ES-I3 (cell line): ENCODE results near the gene FBH1.
A peak's percentile ranks its signal among the peaks of the same experiment; 100 is the strongest.

Experiments
- H3K36me3 ChIP-seq: 2 replicates; pipeline ENCODE4 v1.6.1; 2013; ENCODE audit warnings: mild to moderate bottlenecking, low read length, control low read depth, moderate library complexity; ENCODE audit not compliant: insufficient read depth
- H3K4me1 ChIP-seq: 2 replicates; pipeline ENCODE4 v1.6.1; 2013; ENCODE audit warnings: mild to moderate bottlenecking, control low read depth, low read length; ENCODE audit not compliant: insufficient read depth
- H3K9ac ChIP-seq: 2 replicates; pipeline ENCODE4 v1.6.1; 2013; ENCODE audit warnings: low read depth, mild to moderate bottlenecking, low read length, moderate library complexity
- H3K9me3 ChIP-seq: 2 replicates; pipeline ENCODE4 v1.6.1; 2013; ENCODE audit warnings: mild to moderate bottlenecking, low read length, moderate library complexity; ENCODE audit not compliant: control insufficient read depth, insufficient read depth

Gene FBH1

GRCh38 chr10:5890452-5890915, 441 bp downstream of the FBH1 start:
- Histone ChIP-seq H3K4me1 (peaks cover 10% of the 10 kb centered on the region; the same call in 1 of the 2 replicates), H3K9me3 (no peaks in the 10 kb centered on the region), H3K36me3 (peaks cover 9% of the 10 kb centered on the region), H3K9ac (peak overlapping the region; percentile 72; the same call in 1 of the 2 replicates)

GRCh38 chr10:5891009-5891408, 966 bp downstream of the FBH1 start:
- H3K36me3 ChIP-seq: peaks cover 9% of the 10 kb centered on the region
- peaks cover 10% of the 10 kb centered on the region; the same call in 1 of the 2 replicates for H3K4me1 ChIP-seq
- peak overlapping the region; percentile 72; the same call in 1 of the 2 replicates for H3K9ac ChIP-seq
- no peaks in the 10 kb centered on the region for H3K9me3 ChIP-seq

- H3K36me3 ChIP-seq: peaks cover 9% of the 10 kb centered on the region
- H3K9ac ChIP-seq: no peak overlapping the region
- peaks cover 10% of the 10 kb centered on the region; the same call in 1 of the 2 replicates for H3K4me1 ChIP-seq
- no peaks in the 10 kb centered on the region for H3K9me3 ChIP-seq
These were observed 2.0 kb downstream of the FBH1 start for GRCh38 chr10:5892007-5892406.

DNA sequence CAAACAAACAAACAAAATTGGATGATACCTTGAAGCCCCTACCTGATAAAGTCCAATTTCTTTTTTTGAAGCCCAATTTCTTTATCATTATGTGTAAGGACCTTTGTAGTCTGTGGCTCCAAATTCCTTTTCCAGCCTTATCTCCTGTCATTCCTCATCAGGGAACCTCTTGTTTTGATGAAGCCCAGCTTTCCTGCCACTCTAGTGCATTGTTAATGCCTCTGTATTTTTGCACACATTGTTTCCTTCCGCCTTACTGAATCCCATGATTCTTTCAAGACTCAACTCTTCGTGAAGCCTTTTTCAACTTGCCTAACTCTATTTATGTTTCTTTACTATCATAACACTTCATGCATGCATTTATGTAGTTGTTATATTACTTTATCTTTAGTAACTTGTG, 3.3 kb downstream of the FBH1 start:
- Histone ChIP-seq H3K9ac (no peak overlapping the region), H3K36me3 (peaks cover 9% of the 10 kb centered on the region)

DNA sequence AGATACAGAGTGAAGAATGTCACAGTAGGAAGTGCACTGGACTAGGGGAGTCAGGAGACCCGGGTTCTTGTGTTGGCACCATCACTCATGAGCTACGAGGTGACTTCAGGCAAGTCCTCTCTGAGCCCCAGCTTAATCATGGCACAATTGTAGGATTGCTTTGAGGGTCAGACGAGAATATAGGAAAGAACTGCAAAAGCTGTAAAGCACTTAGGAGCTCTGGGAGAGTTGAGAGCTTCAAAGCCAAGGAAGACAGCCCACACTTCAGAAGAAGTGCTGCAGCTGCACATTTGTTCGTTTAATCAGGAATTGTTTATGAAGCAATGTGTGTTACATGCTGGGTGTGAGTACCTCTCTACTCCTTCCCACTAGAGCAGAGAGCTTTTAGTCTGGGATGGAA, 4.4 kb downstream of the FBH1 start:
- H3K36me3 ChIP-seq: peaks cover 9% of the 10 kb centered on the region
- peaks cover 7% of the 10 kb centered on the region; the same call in 1 of the 2 replicates for H3K4me1 ChIP-seq
- H3K9me3 ChIP-seq: peaks cover 3% of the 10 kb centered on the region; the same call in 1 of the 2 replicates
- H3K9ac ChIP-seq: no peak overlapping the region

More for the DNA sequence above, 3.3 kb downstream of the FBH1 start:
- Histone ChIP-seq H3K9me3 (peaks cover 3% of the 10 kb centered on the region; the same call in 1 of the 2 replicates), H3K4me1 (peaks cover 7% of the 10 kb centered on the region; the same call in 1 of the 2 replicates)

- H3K36me3 ChIP-seq: peaks cover 9% of the 10 kb centered on the region
- H3K9ac ChIP-seq: no peak overlapping the region
- H3K4me1 ChIP-seq: peaks cover 7% of the 10 kb centered on the region; the same call in 1 of the 2 replicates
- peaks cover 3% of the 10 kb centered on the region; the same call in 1 of the 2 replicates for H3K9me3 ChIP-seq
These were observed 4.8 kb downstream of the FBH1 start for GRCh38 chr10:5894873-5895272.

GRCh38 chr10:5895365-5895764, 5.3 kb downstream of the FBH1 start:
- H3K4me1 ChIP-seq: peaks cover 7% of the 10 kb centered on the region; the same call in 1 of the 2 replicates
- peaks cover 9% of the 10 kb centered on the region for H3K36me3 ChIP-seq
- H3K9me3 ChIP-seq: peaks cover 3% of the 10 kb centered on the region; the same call in 1 of the 2 replicates
- H3K9ac ChIP-seq: no peak overlapping the region

DNA sequence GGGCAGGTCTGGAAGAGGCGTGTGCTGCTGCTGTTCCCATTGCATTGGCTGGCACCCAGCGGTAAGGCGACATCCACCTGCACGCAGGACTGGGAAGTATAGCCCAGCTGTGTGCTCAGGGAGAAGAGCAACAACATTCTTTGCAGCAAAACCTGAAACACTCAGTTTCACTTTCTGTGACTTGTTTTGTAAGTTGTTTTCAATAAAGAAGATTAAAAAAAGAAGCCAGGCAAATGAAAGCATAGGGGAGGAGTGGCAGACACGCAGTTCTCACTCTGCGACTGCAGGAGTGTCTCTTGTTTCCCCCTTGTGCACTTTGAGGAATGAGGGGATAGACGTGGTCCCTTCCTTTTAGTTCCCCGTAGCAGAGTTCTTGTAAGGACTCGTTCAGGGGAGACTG, 5.8 kb downstream of the FBH1 start:
- peaks cover 9% of the 10 kb centered on the region for H3K36me3 ChIP-seq
- H3K9me3 ChIP-seq: peaks cover 3% of the 10 kb centered on the region; the same call in 1 of the 2 replicates
- H3K4me1 ChIP-seq: peaks cover 5% of the 10 kb centered on the region; the same call in 1 of the 2 replicates
- H3K9ac ChIP-seq: no peak overlapping the region

DNA sequence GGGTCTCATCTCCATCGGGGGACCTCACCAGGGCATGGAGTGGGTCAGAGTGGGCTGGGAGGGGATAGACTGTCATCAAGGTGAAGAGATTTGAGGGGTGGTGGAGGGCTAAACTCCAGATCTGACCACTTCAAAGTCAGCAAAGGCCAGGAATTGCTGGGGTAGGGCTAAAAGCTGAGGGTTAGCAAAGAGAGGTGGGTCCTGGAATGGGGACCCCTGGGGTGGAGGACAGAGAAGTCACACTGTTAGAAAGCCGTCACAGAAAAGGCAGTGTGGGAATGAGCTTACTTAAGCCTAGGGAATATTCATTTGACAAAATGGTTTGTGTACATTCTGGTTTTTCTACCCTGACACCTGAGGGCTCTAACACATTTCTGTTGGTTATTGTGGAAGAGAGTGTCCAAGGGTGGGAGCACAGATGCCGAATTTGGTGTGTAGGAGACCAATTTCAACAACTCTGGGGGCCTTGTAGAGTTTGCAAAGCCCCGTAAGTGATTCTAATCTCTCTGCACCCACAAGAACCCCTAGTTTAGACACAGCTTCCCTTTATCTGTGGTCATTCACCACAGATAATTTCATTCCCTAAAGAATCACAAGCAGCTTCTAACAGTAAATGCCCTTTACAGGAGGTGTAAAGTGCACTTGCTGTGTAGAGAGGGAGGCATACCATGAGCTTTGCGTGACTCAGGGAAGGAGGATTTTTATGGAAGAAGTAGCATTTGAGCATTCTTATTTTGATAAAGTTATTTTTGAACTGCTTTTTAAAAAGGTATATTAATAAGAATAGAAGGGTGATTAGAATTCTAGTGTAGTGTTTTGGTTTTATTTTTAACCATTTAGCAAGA, 6.4 kb downstream of the FBH1 start:
- no peaks in the 10 kb centered on the region for H3K4me1 ChIP-seq
- H3K9me3 ChIP-seq: peaks cover 3% of the 10 kb centered on the region; the same call in 1 of the 2 replicates
- peaks cover 9% of the 10 kb centered on the region for H3K36me3 ChIP-seq
- H3K9ac ChIP-seq: no peak overlapping the region

- Histone ChIP-seq H3K4me1 (no peaks in the 10 kb centered on the region), H3K9ac (no peak overlapping the region), H3K36me3 (peaks cover 9% of the 10 kb centered on the region), H3K9me3 (peaks cover 3% of the 10 kb centered on the region; the same call in 1 of the 2 replicates)
These were observed 7.0 kb downstream of the FBH1 start for GRCh38 chr10:5897053-5897340.

DNA sequence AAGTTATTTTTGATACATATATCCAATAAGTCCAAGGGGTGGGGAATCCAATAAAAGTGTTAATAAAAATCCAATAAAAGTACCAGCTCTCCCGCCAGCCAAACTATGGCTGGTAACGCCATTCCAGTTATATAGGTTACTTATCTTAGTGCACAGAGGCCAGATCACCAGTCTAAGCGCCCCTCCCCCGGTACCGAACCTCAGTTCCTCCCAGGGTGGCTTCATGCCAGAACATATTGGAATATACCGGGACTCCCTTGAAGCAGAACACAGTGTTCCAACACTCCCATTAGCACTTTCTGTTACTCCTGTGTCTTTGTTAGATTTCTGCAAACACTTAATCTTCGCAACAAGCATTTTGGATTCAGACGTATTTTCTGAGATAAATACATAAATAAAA, 7.5 kb downstream of the FBH1 start:
- Histone ChIP-seq H3K4me1 (no peaks in the 10 kb centered on the region), H3K9me3 (peaks cover 3% of the 10 kb centered on the region; the same call in 1 of the 2 replicates), H3K36me3 (peaks cover 9% of the 10 kb centered on the region), H3K9ac (no peak overlapping the region)

GRCh38 chr10:5898163-5898562, 8.1 kb downstream of the FBH1 start:
- Histone ChIP-seq H3K9me3 (peaks cover 3% of the 10 kb centered on the region; the same call in 1 of the 2 replicates), H3K36me3 (peaks cover 9% of the 10 kb centered on the region), H3K9ac (no peak overlapping the region), H3K4me1 (no peaks in the 10 kb centered on the region)

GRCh38 chr10:5900247-5900646, 10.2 kb downstream of the FBH1 start:
- no peak overlapping the region for H3K9ac ChIP-seq
- H3K36me3 ChIP-seq: no peaks in the 10 kb centered on the region; the same call in 1 of the 2 replicates

GRCh38 chr10:5902511-5903274, 12.7 kb downstream of the FBH1 start:
- Histone ChIP-seq H3K9me3 (peaks cover 3% of the 10 kb centered on the region; the same call in 1 of the 2 replicates), H3K36me3 (peaks cover 6% of the 10 kb centered on the region; the same call in 1 of the 2 replicates), H3K4me1 (no peaks in the 10 kb centered on the region), H3K9ac (no peak overlapping the region)

More at GRCh38 chr10:5900247-5900646, 10.2 kb downstream of the FBH1 start:
- peaks cover 3% of the 10 kb centered on the region; the same call in 1 of the 2 replicates for H3K9me3 ChIP-seq
- no peaks in the 10 kb centered on the region for H3K4me1 ChIP-seq
